ENCODE results near the gene TEAD3. TPM values are rescaled to one million over a fixed set of nuclear protein-coding genes. Genes with fewer than 3 reads are reported as not detected.

TEAD3 gene
- total RNA-seq, 4 donors from 2014 or later = 13.7 to 33.5 (median 29.3) TPM

DNA sequence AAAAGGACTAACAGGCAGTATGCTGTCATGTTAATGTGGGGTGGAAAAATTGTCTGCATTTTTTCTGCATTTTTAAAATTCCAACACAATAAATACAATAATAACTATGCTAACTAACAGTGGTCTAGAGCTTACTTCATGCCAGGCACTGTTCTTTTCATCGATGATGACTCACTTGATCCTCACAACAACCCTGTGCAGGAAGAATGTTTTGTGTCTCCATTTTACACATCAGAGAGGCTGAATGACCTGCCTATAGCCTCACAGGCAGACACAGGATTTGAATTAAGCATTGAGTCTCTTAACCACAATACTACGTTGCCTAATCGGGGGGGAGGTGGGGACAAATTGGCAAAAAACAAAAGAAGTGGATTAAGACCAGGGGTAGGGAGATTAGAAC lies 71.6 kb downstream of the TEAD3 start:
- Histone ChIP-seq H3K4me3 (no peak overlapping the region), H3K36me3 (peaks cover 9 to 88% (median 24%) of the 10 kb centered on the region in 3 donors), H3K27me3 (no peaks in the 10 kb centered on the region), H3K9me3 (peaks cover 0 to 24% (median 12%) of the 10 kb centered on the region in 3 donors), H3K27ac (no peak overlapping the region), H3K4me1 (peaks cover 0 to 4% (median 0%) of the 10 kb centered on the region in 3 donors)
- no peak for DNase-seq
- WGBS, 2 donors = 38 to 41% methylated on average over 2 to 3 of the region's 3 CpGs
- intact Hi-C loops (cut with DNase I) = no loop called here
- TF ChIP-seq POLR2A (IDR thresholded peaks at IDR 0.05) = no peak
- TF ChIP-seq, protein P1, sequence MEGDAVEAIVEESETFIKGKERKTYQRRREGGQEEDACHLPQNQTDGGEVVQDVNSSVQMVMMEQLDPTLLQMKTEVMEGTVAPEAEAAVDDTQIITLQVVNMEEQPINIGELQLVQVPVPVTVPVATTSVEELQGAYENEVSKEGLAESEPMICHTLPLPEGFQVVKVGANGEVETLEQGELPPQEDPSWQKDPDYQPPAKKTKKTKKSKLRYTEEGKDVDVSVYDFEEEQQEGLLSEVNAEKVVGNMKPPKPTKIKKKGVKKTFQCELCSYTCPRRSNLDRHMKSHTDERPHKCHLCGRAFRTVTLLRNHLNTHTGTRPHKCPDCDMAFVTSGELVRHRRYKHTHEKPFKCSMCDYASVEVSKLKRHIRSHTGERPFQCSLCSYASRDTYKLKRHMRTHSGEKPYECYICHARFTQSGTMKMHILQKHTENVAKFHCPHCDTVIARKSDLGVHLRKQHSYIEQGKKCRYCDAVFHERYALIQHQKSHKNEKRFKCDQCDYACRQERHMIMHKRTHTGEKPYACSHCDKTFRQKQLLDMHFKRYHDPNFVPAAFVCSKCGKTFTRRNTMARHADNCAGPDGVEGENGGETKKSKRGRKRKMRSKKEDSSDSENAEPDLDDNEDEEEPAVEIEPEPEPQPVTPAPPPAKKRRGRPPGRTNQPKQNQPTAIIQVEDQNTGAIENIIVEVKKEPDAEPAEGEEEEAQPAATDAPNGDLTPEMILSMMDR (IDR thresholded peaks at IDR 0.05) = no peak

Small RNAs within 50 kb of the gene (small RNA-seq; reads per million reads assigned to genes)
- gene MIR7111 = 0 to 0.54 (median 0.16) reads per million in 4 donors

Other genes starting within 250 kb of the TEAD3 start
- gene ZNF76, start 237.3 kb downstream of the TEAD3 start, total RNA-seq = 10 to 100 TPM; 10.1 to 25.0 (median 10.9) TPM
- 10 to 100 TPM; 20.5 to 38.0 (median 25.2) TPM for gene DEF6, start 199.3 kb downstream of the TEAD3 start, total RNA-seq
- 10 to 100 TPM; 17.0 to 42.8 (median 28.2) TPM for gene PPARD, start 154.5 kb downstream of the TEAD3 start, total RNA-seq
- gene FANCE, start 44.7 kb downstream of the TEAD3 start, total RNA-seq = 10 to 100 TPM in 1 of 4 donors, 1 to 10 TPM in 3; 6.9 to 15.5 (median 8.0) TPM
- 1,000 to 10,000 TPM; 1,152 to 2,101 (median 1,461) TPM for gene RPL10A, start 28.7 kb downstream of the TEAD3 start, total RNA-seq
- not detected for gene TULP1, start 15.8 kb upstream of the TEAD3 start, total RNA-seq
- gene FKBP5, start 191.8 kb upstream of the TEAD3 start, total RNA-seq = 100 to 1,000 TPM in 2 of 4 donors, 10 to 100 TPM in 2; 65.0 to 273 (median 103) TPM
- gene ARMC12, start 240.0 kb upstream of the TEAD3 start, total RNA-seq = 1 to 10 TPM in 1 of 4 donors, under 1 TPM in 1, not detected in 2; 0.26 to 1.5 TPM

Measured in esophagus squamous epithelium (tissue), 5 donors.